Measurements from ENCODE around the gene ABHD18.
A peak's percentile ranks its signal among the peaks of the same experiment; 100 is the strongest.
"Not testable (repeated sequence)": the region's sequence is repeated elsewhere in the genome, so short reads cannot be mapped to it uniquely, and the experiment has no call there.

The ABHD18 gene

DNA sequence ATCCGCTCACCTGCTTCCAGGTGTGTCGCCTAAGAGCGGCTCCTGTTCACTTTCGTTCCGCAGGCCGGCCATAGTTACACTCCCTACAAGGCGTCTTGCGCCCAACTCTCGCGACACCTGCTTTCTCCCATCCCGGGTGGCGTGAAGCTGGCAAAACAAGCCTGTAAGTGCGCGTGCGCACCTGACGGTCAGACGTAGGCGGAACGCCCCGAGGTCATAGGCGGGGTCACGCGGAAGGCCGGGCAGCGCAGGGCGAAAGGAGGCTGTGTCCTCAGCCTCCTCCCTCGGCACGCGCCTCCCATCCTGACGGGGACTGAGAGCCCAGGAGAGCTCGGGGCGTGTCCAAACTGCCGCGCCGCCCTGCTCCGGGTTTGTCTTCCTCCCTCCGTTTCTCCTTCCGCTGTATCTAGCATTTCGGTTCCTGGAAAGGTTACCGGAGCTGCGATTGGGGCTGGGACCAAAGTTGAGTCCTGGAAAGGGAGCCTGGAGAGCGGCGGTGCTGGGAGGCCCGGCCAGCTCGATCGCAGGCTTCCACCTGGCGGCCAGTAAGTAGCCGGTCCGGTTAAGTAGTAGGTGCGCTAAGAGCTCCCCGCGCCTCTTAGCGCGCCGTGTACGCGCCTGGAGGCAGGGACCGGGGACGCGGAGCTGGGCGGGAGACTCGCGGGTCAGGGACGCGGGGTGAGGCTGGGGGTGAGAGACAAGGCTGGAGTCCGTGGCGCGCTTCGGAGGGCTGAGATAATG lies at the start of gene ABHD18, which contains the start of gene MFSD8:
Gene ABHD18 (plus strand): TSS at position 345 of the 741 bp plus-strand sequence. CDS start 17,550 bp downstream, outside the sequence.
Gene MFSD8 (minus strand): TSS at position 112 of the 741 bp plus-strand sequence. CDS start 40 bp downstream, at position 72.
- peak; percentile 98 for DNase-seq (ENCODE audit: low read depth)

- no peak for DNase-seq (ENCODE audit: low read depth)
These were observed 48.7 kb upstream of the ABHD18 start for GRCh38 chr4:127916512-127916911.

DNA sequence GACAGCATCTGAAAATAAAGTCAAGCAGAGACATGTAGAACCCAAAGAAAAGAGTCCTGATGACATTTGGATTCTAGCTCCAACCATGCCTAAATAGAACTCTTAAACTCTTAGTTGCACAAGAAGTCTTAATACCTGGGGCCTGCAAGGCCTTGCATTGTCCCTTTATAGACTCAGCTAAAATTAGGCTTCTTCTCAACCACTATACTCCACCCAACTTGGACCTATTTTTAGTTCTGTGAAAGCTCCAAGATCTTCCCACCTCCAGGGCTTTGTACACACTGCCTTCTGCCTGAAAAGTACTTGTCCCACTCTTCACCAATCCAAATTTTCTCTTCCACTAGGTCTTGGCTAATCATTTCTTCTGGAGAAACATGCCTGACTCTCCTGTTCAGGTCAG lies 48.1 kb upstream of the ABHD18 start:
- no peak for DNase-seq (ENCODE audit: low read depth)

DNA sequence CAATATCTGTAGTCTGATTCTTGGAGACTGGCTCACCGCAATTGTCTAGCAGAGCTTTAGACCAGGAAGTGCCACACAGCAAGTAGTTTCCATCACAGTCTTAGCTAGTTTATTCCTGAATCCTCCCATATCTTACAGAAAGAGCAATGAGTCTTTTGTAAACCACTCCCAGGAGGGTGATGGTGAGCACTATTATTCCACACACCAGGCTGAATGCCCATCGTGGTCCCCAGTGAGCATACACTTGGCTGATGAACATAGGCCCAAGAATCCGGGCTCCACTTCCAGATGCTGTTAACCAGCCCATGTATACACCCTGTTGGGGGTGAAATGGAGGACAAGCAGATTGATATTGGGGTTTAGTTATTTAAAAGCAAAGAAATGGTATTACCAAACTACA lies 44.7 kb upstream of the ABHD18 start:
- DNase-seq (ENCODE audit: low read depth) = no peak

GRCh38 chr4:127922226-127922625 lies 43.0 kb upstream of the ABHD18 start:
- no peak for DNase-seq (ENCODE audit: low read depth)

DNA sequence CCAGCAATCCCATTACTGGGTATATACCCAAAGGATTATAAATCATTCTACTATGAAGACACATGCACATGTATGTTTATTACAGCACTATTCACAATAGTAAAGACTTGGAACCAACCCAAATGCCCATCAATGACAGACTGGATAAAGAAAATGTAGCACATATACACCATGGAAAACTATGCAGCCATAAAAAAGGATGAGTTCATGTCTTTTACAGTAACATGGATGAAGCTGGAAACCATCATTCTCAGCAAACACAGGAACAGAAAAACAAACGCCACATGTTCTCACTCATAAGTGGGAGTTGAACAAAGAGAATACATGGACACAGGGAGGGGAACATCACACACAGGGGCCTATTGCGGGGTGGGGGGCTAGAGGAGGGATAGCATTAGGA lies 39.5 kb upstream of the ABHD18 start:
- DNase-seq (ENCODE audit: low read depth) = not testable (repeated sequence)

DNA sequence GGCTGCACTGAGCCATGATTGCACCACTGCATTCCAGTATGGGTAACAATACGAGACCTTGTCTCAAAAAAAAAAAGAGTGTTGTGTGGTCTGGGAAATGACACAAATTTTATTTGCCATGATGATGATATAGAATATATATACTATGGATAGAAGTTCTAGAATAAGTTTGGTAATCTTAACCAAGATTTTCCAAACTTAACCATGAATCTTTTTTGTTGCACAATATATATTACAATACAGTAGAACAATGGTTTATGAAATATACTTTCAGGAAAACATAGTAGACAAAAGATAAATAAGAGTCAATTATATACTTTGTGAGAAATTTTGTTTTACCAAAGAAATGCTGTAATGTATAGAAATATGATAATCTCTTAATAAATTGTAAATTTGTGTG lies 35.0 kb upstream of the ABHD18 start:
- DNase-seq (ENCODE audit: low read depth) = no peak

- not testable (repeated sequence) for DNase-seq (ENCODE audit: low read depth)
These were observed 33.4 kb upstream of the ABHD18 start for GRCh38 chr4:127931836-127932235.

- DNase-seq (ENCODE audit: low read depth) = peak; percentile 15
These were observed 28.2 kb upstream of the ABHD18 start for GRCh38 chr4:127936974-127937373.

GRCh38 chr4:127957105-127957504 lies 8.1 kb upstream of the ABHD18 start:
- no peak for DNase-seq (ENCODE audit: low read depth)

- DNase-seq (ENCODE audit: low read depth) = no peak
These were observed 5.4 kb upstream of the ABHD18 start for GRCh38 chr4:127959794-127960193.

GRCh38 chr4:127963633-127964398 lies 1.4 kb upstream of the ABHD18 start:
- DNase-seq (ENCODE audit: low read depth) = not testable (repeated sequence)

GRCh38 chr4:127964426-127965061 lies 662 bp upstream of the ABHD18 start:
- peak; percentile 13 for DNase-seq (ENCODE audit: low read depth)

- DNase-seq (ENCODE audit: low read depth) = no peak
These were observed 583 bp downstream of the ABHD18 start for GRCh38 chr4:127965803-127966175.

- DNase-seq (ENCODE audit: low read depth) = no peak
These were observed 2.1 kb downstream of the ABHD18 start for GRCh38 chr4:127967141-127967775.

DNA sequence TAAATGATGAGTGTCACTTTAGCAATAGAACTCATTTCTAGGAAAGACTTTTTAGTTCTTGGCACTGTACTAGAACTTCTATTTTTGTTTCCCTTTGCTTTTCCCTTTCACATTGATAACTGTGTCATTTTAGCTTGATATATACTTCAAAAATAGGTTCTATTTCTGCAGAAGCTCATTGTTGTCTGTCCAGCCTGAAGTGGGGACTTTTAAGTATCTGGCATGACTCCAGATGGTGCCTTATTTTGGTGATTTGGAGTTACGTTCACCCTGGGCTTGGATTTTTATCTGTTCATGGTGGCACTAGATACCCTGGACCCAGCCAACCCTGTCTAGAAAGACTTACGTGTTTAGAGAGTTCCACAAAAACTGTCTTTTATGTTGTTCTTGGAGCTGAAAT lies 3.4 kb downstream of the ABHD18 start:
- DNase-seq (ENCODE audit: low read depth) = no peak

GRCh38 chr4:127970925-127971324 lies 5.7 kb downstream of the ABHD18 start:
- DNase-seq (ENCODE audit: low read depth) = not testable (repeated sequence)

DNA sequence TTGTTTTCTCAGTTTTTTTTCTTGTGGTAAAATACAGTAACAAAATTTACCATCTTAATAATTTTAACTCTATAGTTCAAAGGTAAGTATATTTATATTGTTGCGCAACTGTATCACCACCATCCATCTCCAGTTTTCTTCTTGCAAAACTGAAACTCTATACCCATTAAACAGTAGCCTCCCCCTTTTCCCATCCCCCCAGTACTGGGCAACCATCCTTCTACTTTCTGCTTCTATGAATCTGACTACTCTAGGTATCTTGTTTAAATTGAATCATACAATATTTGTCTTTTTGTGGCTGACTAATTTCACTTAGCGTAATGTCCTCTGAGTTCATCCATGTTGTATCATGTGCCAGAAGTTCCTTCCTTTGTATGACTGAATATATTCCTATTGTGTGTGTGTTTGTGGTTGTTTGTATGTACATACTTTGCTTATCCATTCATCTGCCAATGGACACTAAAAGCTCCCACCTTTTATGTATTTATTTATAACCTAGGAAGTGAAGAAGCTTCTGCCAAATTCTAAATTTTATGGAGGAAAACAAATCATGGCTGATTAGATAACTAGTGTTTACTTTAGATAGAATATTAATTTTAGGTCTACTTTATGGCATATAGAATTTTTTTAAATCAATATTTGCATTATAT lies 10.0 kb downstream of the ABHD18 start:
- no peak for DNase-seq (ENCODE audit: low read depth)

- DNase-seq (ENCODE audit: low read depth) = no peak
These were observed 13.7 kb downstream of the ABHD18 start for GRCh38 chr4:127978930-127979329.

- DNase-seq (ENCODE audit: low read depth) = no peak
These were observed 17.2 kb downstream of the ABHD18 start for GRCh38 chr4:127982445-127982844.

DNA sequence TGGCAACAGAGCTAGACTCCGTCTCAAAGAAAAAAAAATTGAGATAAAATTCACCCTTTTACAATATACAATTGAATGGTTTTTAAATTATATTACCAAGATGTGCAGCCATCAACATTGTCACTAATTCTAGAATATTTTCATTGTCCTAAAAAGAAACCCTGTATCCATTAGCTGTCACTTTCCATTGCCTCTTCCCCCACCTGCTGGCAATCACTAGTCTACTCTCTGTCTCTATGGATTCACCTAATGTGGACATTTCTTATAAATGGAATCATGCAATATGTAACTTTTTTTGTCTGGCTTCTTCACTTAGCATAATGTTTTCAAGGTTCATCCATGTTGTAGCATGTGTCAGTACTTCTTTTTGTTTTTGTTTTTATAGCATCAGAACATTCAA lies 20.8 kb downstream of the ABHD18 start:
- no peak for DNase-seq (ENCODE audit: low read depth)

- no peak for DNase-seq (ENCODE audit: low read depth)
These were observed 23.4 kb downstream of the ABHD18 start for GRCh38 chr4:127988638-127989037.

Measured in GM04504 (cell line).